ENCODE results near the gene C17orf107. TPM values are rescaled to one million over a fixed set of nuclear protein-coding genes. Genes with fewer than 3 reads are reported as not detected.

C17orf107 gene
- total and polyA plus RNA-seq, 2 of the 13 experiments (the other 11 are each of a cell fraction or from before 2014, with no cell fraction given): 0.20 to 0.59 TPM

DNA sequence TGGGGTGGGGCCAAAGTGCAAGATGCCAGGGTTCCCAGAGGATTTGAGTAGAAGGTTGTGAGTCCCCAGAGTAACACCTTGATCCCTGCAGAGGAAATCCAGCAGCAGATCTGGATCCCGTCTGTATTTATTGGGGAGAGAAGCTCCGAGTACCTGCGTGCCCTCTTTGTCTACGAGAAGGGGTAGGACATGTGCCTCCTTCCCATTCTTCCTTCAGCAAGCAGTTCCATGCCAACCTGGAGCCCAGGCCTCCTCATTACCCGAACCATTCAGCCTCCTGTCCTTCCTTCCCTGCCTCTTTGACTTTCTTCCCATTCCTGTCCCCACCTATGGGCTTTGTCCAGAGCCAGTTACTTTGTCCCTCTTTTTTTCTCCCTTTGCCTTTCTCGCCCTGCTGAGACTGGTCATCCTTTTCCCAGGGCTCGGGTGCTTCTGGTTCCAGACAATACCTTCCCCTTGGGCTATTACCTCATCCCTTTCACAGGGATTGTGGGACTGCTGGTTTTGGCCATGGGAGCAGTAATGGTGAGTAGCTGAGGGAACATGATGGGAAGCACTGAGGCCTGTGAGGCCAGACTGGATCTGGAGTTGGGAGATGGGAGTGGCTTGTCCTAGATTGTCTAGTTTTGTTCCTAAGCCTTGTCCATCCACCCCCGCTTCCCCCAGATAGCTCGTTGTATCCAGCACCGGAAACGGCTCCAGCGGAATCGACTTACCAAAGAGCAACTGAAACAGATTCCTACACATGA lies 43.6 kb downstream of the C17orf107 start:
- DNase-seq (ENCODE audit: low spot score) (no peak), ATAC-seq (no peak), FAIRE-seq (no peak)
- H2AFZ ChIP-seq (ENCODE audit: low read length): no peak overlapping the region
- peaks cover 33% of the 10 kb centered on the region for H4K20me1 ChIP-seq (ENCODE audit: insufficient read depth, low read length)
- H3K27ac ChIP-seq (ENCODE audit: extremely low read length, insufficient read depth, low read length): no peak overlapping the region
- H3K27me3 ChIP-seq (ENCODE audit: control insufficient read depth in 1 of 2, insufficient read depth in 2 of 2, low read length in 2 of 2): no peaks in the 10 kb centered on the region; a peak in 1 of 5 replicates
- no peaks in the 10 kb centered on the region for H3K9me3 ChIP-seq (ENCODE audit: low read length)
- ChIA-PET CTCF (ENCODE audit: low intra/inter-chr PET ratio, low total read pairs) (no interaction called here), POLR2A (no interaction called here)
- H3K9ac ChIP-seq (ENCODE audit: insufficient read depth, low read depth, low read length): no peak overlapping the region
- peaks cover 18 to 37% of the 10 kb centered on the region in 2 experiments for H3K36me3 ChIP-seq (replicated peaks in 1 of 2; ENCODE audit: control insufficient read depth in 1 of 2, insufficient read depth in 2 of 2, low read length in 2 of 2)
- no peak overlapping the region for H3K4me3 ChIP-seq (replicated peaks in 1 of 3; ENCODE audit: insufficient read depth in 1 of 3, low read depth in 2 of 3, low read length in 3 of 3)
- BruUV-seq (replicated peaks): no TSS peak
- peaks cover 48% of the 10 kb centered on the region for H3K4me1 ChIP-seq (ENCODE audit: insufficient read depth, low read length)
- intact Hi-C loops (cut with micrococcal nuclease; ENCODE audit: unreplicated experiment) (no loop called here), in situ Hi-C loops (cut with HindIII; ENCODE audit: extremely low pct_ligation_motif_present, low pct_unique_long_range_greater_than_20kb) (no loop called here)
- H3K79me2 ChIP-seq (ENCODE audit: insufficient read depth, low read length): peaks cover 72% of the 10 kb centered on the region
- 92% methylated on average over 13 of the region's 13 CpGs for WGBS (ENCODE audit: low lambda C conversion rate)
- H3K4me2 ChIP-seq (ENCODE audit: low read depth, low read length): no peak overlapping the region
- no peak for TF ChIP-seq ZNF709 (CRISPR knock-in tag; IDR thresholded peaks at IDR 0.05)
- TF ChIP-seq, protein P1, sequence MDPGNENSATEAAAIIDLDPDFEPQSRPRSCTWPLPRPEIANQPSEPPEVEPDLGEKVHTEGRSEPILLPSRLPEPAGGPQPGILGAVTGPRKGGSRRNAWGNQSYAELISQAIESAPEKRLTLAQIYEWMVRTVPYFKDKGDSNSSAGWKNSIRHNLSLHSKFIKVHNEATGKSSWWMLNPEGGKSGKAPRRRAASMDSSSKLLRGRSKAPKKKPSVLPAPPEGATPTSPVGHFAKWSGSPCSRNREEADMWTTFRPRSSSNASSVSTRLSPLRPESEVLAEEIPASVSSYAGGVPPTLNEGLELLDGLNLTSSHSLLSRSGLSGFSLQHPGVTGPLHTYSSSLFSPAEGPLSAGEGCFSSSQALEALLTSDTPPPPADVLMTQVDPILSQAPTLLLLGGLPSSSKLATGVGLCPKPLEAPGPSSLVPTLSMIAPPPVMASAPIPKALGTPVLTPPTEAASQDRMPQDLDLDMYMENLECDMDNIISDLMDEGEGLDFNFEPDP (CRISPR knock-in tag; conservative IDR thresholded peaks at IDR 0.05): 0 out of 2 replicates have a peak, but pooled peaks have one; percentile 17
- TF ChIP-seq RBFOX2 (IDR thresholded peaks at IDR 0.05; ENCODE audit: low read depth, low read length): 0 out of 2 replicates have a peak, but pooled peaks have one; percentile 50
- TF ChIP-seq, protein P2, sequence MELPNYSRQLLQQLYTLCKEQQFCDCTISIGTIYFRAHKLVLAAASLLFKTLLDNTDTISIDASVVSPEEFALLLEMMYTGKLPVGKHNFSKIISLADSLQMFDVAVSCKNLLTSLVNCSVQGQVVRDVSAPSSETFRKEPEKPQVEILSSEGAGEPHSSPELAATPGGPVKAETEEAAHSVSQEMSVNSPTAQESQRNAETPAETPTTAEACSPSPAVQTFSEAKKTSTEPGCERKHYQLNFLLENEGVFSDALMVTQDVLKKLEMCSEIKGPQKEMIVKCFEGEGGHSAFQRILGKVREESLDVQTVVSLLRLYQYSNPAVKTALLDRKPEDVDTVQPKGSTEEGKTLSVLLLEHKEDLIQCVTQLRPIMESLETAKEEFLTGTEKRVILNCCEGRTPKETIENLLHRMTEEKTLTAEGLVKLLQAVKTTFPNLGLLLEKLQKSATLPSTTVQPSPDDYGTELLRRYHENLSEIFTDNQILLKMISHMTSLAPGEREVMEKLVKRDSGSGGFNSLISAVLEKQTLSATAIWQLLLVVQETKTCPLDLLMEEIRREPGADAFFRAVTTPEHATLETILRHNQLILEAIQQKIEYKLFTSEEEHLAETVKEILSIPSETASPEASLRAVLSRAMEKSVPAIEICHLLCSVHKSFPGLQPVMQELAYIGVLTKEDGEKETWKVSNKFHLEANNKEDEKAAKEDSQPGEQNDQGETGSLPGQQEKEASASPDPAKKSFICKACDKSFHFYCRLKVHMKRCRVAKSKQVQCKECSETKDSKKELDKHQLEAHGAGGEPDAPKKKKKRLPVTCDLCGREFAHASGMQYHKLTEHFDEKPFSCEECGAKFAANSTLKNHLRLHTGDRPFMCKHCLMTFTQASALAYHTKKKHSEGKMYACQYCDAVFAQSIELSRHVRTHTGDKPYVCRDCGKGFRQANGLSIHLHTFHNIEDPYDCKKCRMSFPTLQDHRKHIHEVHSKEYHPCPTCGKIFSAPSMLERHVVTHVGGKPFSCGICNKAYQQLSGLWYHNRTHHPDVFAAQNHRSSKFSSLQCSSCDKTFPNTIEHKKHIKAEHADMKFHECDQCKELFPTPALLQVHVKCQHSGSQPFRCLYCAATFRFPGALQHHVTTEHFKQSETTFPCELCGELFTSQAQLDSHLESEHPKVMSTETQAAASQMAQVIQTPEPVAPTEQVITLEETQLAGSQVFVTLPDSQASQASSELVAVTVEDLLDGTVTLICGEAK (IDR thresholded peaks at IDR 0.05): no peak
- TF ChIP-seq, protein P2 (CRISPR knock-in tag; IDR thresholded peaks at IDR 0.05): no peak
- peak; percentile 45; the same call in 1 of the 2 replicates for TF ChIP-seq POLR2G (IDR thresholded peaks at IDR 0.05; ENCODE audit: low read depth, low read length)
- no peak for TF ChIP-seq PRMT3 (CRISPR knock-in tag; IDR thresholded peaks at IDR 0.05; ENCODE audit: borderline replicate concordance, low read depth)
- no peak for TF ChIP-seq HES4 (CRISPR knock-in tag; IDR thresholded peaks at IDR 0.05; ENCODE audit: borderline replicate concordance)
- TF ChIP-seq, protein P3, sequence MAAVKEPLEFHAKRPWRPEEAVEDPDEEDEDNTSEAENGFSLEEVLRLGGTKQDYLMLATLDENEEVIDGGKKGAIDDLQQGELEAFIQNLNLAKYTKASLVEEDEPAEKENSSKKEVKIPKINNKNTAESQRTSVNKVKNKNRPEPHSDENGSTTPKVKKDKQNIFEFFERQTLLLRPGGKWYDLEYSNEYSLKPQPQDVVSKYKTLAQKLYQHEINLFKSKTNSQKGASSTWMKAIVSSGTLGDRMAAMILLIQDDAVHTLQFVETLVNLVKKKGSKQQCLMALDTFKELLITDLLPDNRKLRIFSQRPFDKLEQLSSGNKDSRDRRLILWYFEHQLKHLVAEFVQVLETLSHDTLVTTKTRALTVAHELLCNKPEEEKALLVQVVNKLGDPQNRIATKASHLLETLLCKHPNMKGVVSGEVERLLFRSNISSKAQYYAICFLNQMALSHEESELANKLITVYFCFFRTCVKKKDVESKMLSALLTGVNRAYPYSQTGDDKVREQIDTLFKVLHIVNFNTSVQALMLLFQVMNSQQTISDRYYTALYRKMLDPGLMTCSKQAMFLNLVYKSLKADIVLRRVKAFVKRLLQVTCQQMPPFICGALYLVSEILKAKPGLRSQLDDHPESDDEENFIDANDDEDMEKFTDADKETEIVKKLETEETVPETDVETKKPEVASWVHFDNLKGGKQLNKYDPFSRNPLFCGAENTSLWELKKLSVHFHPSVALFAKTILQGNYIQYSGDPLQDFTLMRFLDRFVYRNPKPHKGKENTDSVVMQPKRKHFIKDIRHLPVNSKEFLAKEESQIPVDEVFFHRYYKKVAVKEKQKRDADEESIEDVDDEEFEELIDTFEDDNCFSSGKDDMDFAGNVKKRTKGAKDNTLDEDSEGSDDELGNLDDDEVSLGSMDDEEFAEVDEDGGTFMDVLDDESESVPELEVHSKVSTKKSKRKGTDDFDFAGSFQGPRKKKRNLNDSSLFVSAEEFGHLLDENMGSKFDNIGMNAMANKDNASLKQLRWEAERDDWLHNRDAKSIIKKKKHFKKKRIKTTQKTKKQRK (IDR thresholded peaks at IDR 0.05; ENCODE audit: low read length): no peak

Data from HepG2 (cell line).